HG03575 (cell line): ENCODE measurements around the gene TBCD.

Experiments used
- ATAC-seq: cut with Tn5 transposase; IDR thresholded peaks from one replicate; pipeline ENCODE4 v1.9.1; 2021; ENCODE audit not compliant: unreplicated experiment, insufficient number of reproducible peaks, low FRiP score; ENCODE audit errors: extremely low read depth

TBCD gene

DNA sequence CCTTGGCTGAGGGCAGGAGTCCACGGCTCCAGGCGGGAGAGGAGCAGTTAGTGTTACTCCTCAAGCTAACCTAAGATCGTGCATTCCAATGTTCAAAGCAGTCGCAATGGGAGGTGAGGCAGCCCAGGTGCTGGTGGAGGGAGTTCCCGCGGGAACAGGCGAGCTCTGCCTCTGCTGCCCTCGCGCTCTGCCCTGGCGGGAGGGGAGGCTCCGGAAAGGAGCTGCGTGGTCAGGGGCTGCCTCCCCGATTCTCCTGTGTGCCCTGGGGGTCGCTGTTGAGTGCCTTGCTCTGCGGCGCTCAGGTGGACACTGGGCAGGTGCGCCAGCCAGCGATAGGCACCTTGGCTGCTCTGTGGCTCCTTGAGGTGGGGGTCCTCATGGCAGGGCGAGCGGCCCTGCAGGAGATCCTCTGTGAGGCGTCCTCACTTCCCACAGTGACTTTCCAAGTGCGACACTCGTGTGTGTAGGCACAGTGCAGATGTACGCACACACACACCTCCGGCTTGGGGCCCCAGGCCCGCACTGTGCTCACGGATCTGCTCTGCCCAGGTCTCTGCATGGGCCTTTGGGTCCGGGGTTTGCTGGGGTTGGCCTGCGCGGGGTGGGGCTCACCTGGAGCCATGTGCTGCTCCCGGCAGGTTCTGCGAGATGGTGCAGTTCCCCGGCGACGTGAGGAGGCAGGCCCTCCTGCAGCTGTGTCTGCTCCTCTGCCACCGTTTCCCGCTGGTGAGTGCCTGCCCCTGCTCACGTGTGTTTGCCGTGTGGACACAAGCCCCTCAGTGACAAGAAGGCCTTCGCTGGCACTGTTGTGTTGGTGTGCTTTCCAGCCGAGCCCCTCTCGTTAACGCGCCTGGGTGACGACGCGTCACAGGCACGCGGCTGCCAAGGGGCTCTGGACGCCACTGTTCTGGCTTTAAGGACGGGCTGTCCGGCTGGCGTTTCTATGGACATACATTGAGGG, 185.8 kb downstream of the TBCD start:
- ATAC-seq, result no peak

- no peak for ATAC-seq
These were observed 186.6 kb downstream of the TBCD start for GRCh38 chr17:82938486-82938872.

- ATAC-seq, result no peak
These were observed 187.2 kb downstream of the TBCD start for GRCh38 chr17:82938873-82939620.

GRCh38 chr17:82939621-82940135, 187.8 kb downstream of the TBCD start:
- ATAC-seq, result no peak

- no peak for ATAC-seq
These were observed 188.6 kb downstream of the TBCD start for GRCh38 chr17:82940226-82941020.

DNA sequence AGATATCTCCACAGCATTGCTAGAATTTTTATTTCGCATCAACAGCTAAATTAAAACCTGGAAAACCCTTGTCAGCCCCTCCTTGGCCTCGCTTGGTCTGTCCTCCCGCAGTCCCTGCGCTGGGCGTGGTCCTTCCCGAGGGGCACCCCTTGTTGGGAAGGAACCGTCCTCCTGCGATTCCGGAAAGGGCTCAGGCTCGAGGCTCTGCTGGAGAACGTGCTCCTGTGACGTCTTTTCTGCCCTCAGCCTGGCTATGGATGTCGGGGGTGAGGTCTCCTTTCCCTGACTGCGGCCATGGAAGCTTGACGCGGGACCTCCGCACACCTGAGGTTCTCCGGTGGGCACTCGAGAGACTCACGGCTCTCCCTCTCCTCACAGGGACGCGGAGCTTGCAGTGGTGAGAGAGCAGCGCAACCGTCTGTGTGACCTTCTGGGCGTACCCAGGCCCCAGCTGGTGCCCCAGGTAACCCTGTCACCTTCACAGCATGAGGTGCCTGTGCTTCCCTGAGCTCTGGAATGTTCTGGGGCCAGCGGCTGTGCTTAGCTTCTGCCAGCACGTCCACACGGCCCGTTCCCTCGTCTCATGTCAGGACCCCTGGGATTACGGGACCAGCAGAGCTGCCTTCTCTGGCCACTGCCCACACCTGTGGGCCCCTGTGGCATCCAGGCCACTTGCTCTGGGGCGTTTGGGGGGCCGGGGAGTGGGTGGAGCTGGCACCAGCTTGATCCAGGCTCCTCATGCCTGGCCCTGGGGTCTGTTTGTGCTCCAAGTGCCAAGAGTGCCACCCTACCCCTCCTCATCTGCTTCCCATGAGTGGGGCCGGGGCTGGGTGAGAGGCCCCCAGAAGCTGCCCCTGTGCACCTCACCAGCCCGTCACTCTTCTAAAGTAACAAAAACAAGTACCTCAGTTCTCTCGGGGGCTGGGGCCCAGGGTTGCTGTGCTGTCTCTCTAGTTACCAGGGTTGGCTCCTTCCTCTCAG, 189.4 kb downstream of the TBCD start:
- ATAC-seq, result no peak

- ATAC-seq, result no peak
These were observed 190.6 kb downstream of the TBCD start for GRCh38 chr17:82942166-82943130.

GRCh38 chr17:82943339-82943738, 191.5 kb downstream of the TBCD start:
- ATAC-seq, result no peak

- no peak for ATAC-seq
These were observed 191.9 kb downstream of the TBCD start for GRCh38 chr17:82943751-82944150.

DNA sequence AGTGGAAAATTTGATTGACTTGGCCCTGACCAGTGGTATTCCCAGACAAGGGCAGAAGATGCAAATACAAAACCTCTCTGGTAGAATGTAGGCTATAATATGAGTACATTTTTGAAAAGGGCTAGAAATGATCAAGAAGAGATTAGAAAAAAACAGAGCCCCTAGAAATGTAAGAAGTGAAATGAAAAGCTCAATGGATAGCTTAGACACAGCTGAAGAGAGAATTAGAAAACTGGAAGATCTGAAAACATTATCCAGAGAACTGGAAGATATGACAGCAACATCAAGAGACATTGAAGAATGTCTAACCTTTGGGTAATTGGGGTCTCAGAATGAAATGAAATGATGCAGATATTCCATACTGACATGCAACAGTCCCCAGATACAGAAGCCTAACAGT, 193.1 kb downstream of the TBCD start:
- no peak for ATAC-seq

GRCh38 chr17:82946081-82946480, 194.2 kb downstream of the TBCD start:
- ATAC-seq, result no peak

- ATAC-seq, result no peak
These were observed 195.5 kb downstream of the TBCD start for GRCh38 chr17:82947051-82947991.

DNA sequence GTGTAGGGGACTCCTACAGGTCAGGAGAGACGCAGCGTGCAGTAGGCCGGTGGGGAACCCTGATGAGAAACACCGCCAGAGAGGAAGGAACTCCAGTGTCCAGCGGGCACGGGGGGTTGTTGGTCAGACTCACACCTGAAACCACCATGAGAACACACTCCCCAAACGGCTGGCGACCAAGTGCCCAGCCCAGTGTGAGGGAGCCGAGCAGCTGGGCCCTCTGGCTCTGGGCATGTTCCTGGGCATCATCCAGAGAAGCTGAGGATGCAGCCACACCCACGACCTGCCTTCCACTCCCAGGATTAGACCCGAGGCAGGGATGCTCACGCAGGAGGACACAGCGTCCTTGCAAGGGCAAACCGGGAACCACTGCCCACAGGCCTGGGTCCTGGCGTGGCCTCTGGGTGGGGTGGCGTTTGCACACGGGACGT, 196.2 kb downstream of the TBCD start:
- ATAC-seq, result no peak

- no peak for ATAC-seq
These were observed 197.1 kb downstream of the TBCD start for GRCh38 chr17:82948957-82949356.

- no peak for ATAC-seq
These were observed 197.5 kb downstream of the TBCD start for GRCh38 chr17:82949361-82949760.

- ATAC-seq, result no peak
These were observed 198.1 kb downstream of the TBCD start for GRCh38 chr17:82949984-82950383.
